Measurements from ENCODE around the gene SLC12A8. TPM values are rescaled to one million over a fixed set of nuclear protein-coding genes. Genes with fewer than 3 reads are reported as not detected.

The SLC12A8 gene
- total RNA-seq, 1 experiment from 2014 or later, result 13.0 TPM

GRCh38 chr3:125078951-125079674 is 133.4 kb downstream of the SLC12A8 start:
- Mint-ChIP-seq H3K9me3 (ENCODE audit: unreplicated experiment) (no peaks in the 10 kb centered on the region), H3K4me1 (ENCODE audit: insufficient read depth, unreplicated experiment) (peaks cover 6% of the 10 kb centered on the region), H3K36me3 (ENCODE audit: insufficient read depth, unreplicated experiment) (peaks cover 15% of the 10 kb centered on the region), H3K27ac (ENCODE audit: low read depth, unreplicated experiment) (no peak overlapping the region), H3K27me3 (ENCODE audit: insufficient read depth, unreplicated experiment) (no peaks in the 10 kb centered on the region), H3K4me3 (ENCODE audit: unreplicated experiment) (no peak overlapping the region)
- CTCF ChIA-PET, result interaction anchor here (0.6 to 1.2 kb wide), 2 partner anchors 13 to 58 kb away, joined by 3 to 4 read pairs; no protein-coding TSS in a partner anchor
- BruUV-seq (replicated peaks), result no TSS peak
- POLR2A ChIA-PET, result interaction anchor here (1.3 kb wide), 1 partner anchor 297 kb away, joined by 3 read pairs; the partner anchor contains the start of gene ZNF148
- DNase-seq (ENCODE audit: unreplicated experiment), result no peak
- intact Hi-C loops (cut with micrococcal nuclease), result no loop called here
- no peak for TF ChIP-seq CTCF (IDR thresholded peaks at IDR 0.05; ENCODE audit: unreplicated experiment)

GRCh38 chr3:125077864-125078263 is 134.7 kb downstream of the SLC12A8 start:
- POLR2A ChIA-PET, result interaction anchor here (0.7 kb wide), 1 partner anchor 38 kb away, joined by 3 read pairs; no protein-coding TSS in a partner anchor
- CTCF ChIA-PET, result no interaction called here
- H3K4me3 Mint-ChIP-seq (ENCODE audit: unreplicated experiment), result no peak overlapping the region
- BruUV-seq (replicated peaks), result no TSS peak
- peaks cover 15% of the 10 kb centered on the region for H3K36me3 Mint-ChIP-seq (ENCODE audit: insufficient read depth, unreplicated experiment)
- H3K27ac Mint-ChIP-seq (ENCODE audit: low read depth, unreplicated experiment), result no peak overlapping the region
- no peak for TF ChIP-seq CTCF (IDR thresholded peaks at IDR 0.05; ENCODE audit: unreplicated experiment)
- intact Hi-C loops (cut with micrococcal nuclease), result no loop called here
- peaks cover 6% of the 10 kb centered on the region for H3K4me1 Mint-ChIP-seq (ENCODE audit: insufficient read depth, unreplicated experiment)
- no peaks in the 10 kb centered on the region for H3K9me3 Mint-ChIP-seq (ENCODE audit: unreplicated experiment)
- no peaks in the 10 kb centered on the region for H3K27me3 Mint-ChIP-seq (ENCODE audit: insufficient read depth, unreplicated experiment)
- DNase-seq (ENCODE audit: unreplicated experiment), result no peak

- Mint-ChIP-seq H3K36me3 (ENCODE audit: insufficient read depth, unreplicated experiment) (peaks cover 15% of the 10 kb centered on the region), H3K4me3 (ENCODE audit: unreplicated experiment) (no peak overlapping the region), H3K9me3 (ENCODE audit: unreplicated experiment) (no peaks in the 10 kb centered on the region), H3K27me3 (ENCODE audit: insufficient read depth, unreplicated experiment) (no peaks in the 10 kb centered on the region), H3K27ac (ENCODE audit: low read depth, unreplicated experiment) (peak overlapping the region; percentile 50), H3K4me1 (ENCODE audit: insufficient read depth, unreplicated experiment) (peaks cover 6% of the 10 kb centered on the region)
- CTCF ChIA-PET, result no interaction called here
- no TSS peak for BruUV-seq (replicated peaks)
- POLR2A ChIA-PET, result no interaction called here
- no peak for DNase-seq (ENCODE audit: unreplicated experiment)
- no peak for TF ChIP-seq CTCF (IDR thresholded peaks at IDR 0.05; ENCODE audit: unreplicated experiment)
- intact Hi-C loops (cut with micrococcal nuclease), result no loop called here
Measured at GRCh38 chr3:125076464-125076863, 136.1 kb downstream of the SLC12A8 start.

GRCh38 chr3:125075738-125076137 is 136.8 kb downstream of the SLC12A8 start:
- Mint-ChIP-seq H3K36me3 (ENCODE audit: insufficient read depth, unreplicated experiment) (peaks cover 15% of the 10 kb centered on the region), H3K9me3 (ENCODE audit: unreplicated experiment) (no peaks in the 10 kb centered on the region), H3K27ac (ENCODE audit: low read depth, unreplicated experiment) (peak overlapping the region; percentile 50), H3K4me3 (ENCODE audit: unreplicated experiment) (no peak overlapping the region), H3K4me1 (ENCODE audit: insufficient read depth, unreplicated experiment) (peaks cover 6% of the 10 kb centered on the region), H3K27me3 (ENCODE audit: insufficient read depth, unreplicated experiment) (no peaks in the 10 kb centered on the region)
- POLR2A ChIA-PET, result no interaction called here
- TF ChIP-seq CTCF (IDR thresholded peaks at IDR 0.05; ENCODE audit: unreplicated experiment), result no peak
- no TSS peak for BruUV-seq (replicated peaks)
- intact Hi-C loops (cut with micrococcal nuclease), result no loop called here
- CTCF ChIA-PET, result no interaction called here
- no peak for DNase-seq (ENCODE audit: unreplicated experiment)
